Bronchial epithelial cell (primary cell): Measurements from ENCODE around the gene ABCC1. TPM values are rescaled to one million over a fixed set of nuclear protein-coding genes. Genes with fewer than 3 reads are reported as not detected.

Source experiments
- DNase-seq: peaks from one replicate; pipeline ENCODE4 v3.0.0-alpha.2; 2010; ENCODE audit warnings: low read depth
- FAIRE-seq: peaks from 2 replicates; lab custom pipeline; 2011; peaks lifted over from hg19 to GRCh38; lab: Jason Lieb, UNC
- H3K27me3 ChIP-seq: 2 replicates; pipeline ENCODE4 v1.5.1; 2011; ENCODE audit warnings: low read length; ENCODE audit not compliant: control insufficient read depth, insufficient read depth
- H3K36me3 ChIP-seq: 2 replicates; pipeline ENCODE4 v1.5.1; 2011; ENCODE audit warnings: low read length; ENCODE audit not compliant: control insufficient read depth, insufficient read depth
- H3K4me3 ChIP-seq: 2 replicates; pipeline ENCODE4 v1.5.1; 2011; ENCODE audit warnings: mild to moderate bottlenecking, low read depth, low read length, control low read depth
- CTCF ChIP-seq: IDR thresholded peaks from 2 replicates; pipeline ENCODE4 v1.5.1; 2011; ENCODE audit warnings: mild to moderate bottlenecking, moderate library complexity, low read length, control low read depth, inconsistent platforms; ENCODE audit not compliant: insufficient read depth, severe bottlenecking
- total RNA-seq: library from RNA; depleted of rRNA; stranded (reverse); fragments of >200 nt; gene quantifications from 2 replicates; pipeline ENCODE4 v1.2.1, GENCODE V29; 2014

ABCC1 gene
- total RNA-seq, 1 donor from 2014 or later = 31.3 TPM

GRCh38 chr16:16005721-16006120 lies 56.3 kb downstream of the ABCC1 start:
- H3K4me3 ChIP-seq = no peak overlapping the region
- H3K36me3 ChIP-seq = peaks cover 14% of the 10 kb centered on the region
- no peaks in the 10 kb centered on the region for H3K27me3 ChIP-seq
- TF ChIP-seq CTCF = no peak
- DNase-seq = no peak
- no peak for FAIRE-seq

- DNase-seq = no peak
- Histone ChIP-seq H3K27me3 (no peaks in the 10 kb centered on the region), H3K4me3 (no peak overlapping the region), H3K36me3 (peaks cover 14% of the 10 kb centered on the region)
- no peak for TF ChIP-seq CTCF
- no peak for FAIRE-seq
Observed at GRCh38 chr16:16006650-16007049, 57.2 kb downstream of the ABCC1 start.

- DNase-seq = no peak
- peaks cover 15% of the 10 kb centered on the region for H3K36me3 ChIP-seq
- no peaks in the 10 kb centered on the region for H3K27me3 ChIP-seq
- TF ChIP-seq CTCF = no peak
- FAIRE-seq = no peak
- no peak overlapping the region for H3K4me3 ChIP-seq
Observed at GRCh38 chr16:16007743-16008111, 58.3 kb downstream of the ABCC1 start.

GRCh38 chr16:16008666-16009065 lies 59.2 kb downstream of the ABCC1 start:
- TF ChIP-seq CTCF = no peak
- no peak overlapping the region for H3K4me3 ChIP-seq
- no peaks in the 10 kb centered on the region for H3K27me3 ChIP-seq
- H3K36me3 ChIP-seq = peaks cover 15% of the 10 kb centered on the region
- DNase-seq (no peak), FAIRE-seq (no peak)

GRCh38 chr16:16009401-16009800 lies 60.0 kb downstream of the ABCC1 start:
- DNase-seq = no peak
- FAIRE-seq = no peak
- Histone ChIP-seq H3K27me3 (no peaks in the 10 kb centered on the region), H3K36me3 (peaks cover 16% of the 10 kb centered on the region), H3K4me3 (no peak overlapping the region)
- TF ChIP-seq CTCF = no peak

- no peak for TF ChIP-seq CTCF
- no peaks in the 10 kb centered on the region for H3K27me3 ChIP-seq
- H3K4me3 ChIP-seq = no peak overlapping the region
- peaks cover 18% of the 10 kb centered on the region for H3K36me3 ChIP-seq
- no peak for FAIRE-seq
- no peak for DNase-seq
Observed at GRCh38 chr16:16010194-16010593, 60.8 kb downstream of the ABCC1 start.
